ENCODE results near the gene ZNF665. TPM values are rescaled to one million over a fixed set of nuclear protein-coding genes. Genes with fewer than 3 reads are reported as not detected.
"Not testable (repeated sequence)": the region's sequence is repeated elsewhere in the genome, so short reads cannot be mapped to it uniquely, and the experiment has no call there.

Gene ZNF665
- 0.69 and 3.0 TPM in 2 replicates for total RNA-seq (2014; rRNA removed; shearing (Covaris generic))

DNA sequence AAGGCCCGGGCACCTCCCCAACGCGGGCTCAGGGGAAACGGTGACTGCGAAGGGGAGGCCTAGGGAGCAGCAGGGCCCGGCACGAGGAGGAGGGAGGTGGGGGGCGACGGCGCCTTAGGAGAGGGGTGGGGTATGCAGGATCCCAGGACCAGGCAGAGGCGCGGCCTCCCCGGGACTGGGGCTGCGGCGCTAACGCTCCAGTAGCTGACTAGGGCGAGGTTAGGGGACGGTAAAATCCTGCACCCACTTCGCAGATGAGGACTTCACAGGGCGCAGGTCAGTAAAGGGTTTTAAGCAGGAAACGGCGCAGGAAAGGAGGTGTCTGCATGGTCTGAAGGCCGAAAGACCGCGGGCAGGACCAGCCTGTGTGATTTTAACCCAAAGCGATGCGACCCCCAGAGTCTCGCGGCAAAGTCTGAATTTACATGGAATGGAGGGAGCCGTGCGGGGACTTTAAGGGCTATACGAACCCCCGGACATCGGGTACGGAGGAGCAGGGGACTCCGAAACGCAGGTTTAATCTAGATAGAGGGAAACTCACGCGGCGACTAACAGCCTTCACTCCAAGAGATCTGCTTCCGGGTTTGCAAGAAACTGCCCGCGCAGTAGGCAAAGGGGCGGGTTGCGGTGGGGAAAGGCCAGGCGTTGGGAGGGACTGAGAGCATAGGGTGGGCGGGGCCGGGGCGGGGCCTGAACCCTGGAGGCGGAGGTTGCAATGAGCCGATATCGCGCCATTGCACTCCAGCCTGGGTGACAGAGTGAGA, at the start of gene ZNF665:
ZNF665 (minus strand) TSS at position 588 of the 764 bp plus-strand sequence. CDS start 10,460 bp downstream, outside the sequence.
- peaks cover 9% of the 10 kb centered on the region for H3K36me3 ChIP-seq
- H3K4me3 ChIP-seq = peak within 1 kb of the TSS; percentile 55
- no peaks in the 10 kb centered on the region for H3K27me3 ChIP-seq (replicated peaks)
- peak; percentile 54 to 82 for DNase-seq (ENCODE audit: low read depth in 1 of 2, low spot score in 2 of 2)
- H3K27ac ChIP-seq = peak within 1 kb of the TSS; percentile 59
- peaks cover 7% of the 10 kb centered on the region; the same call in 1 of the 2 replicates for H3K9me3 ChIP-seq (replicated peaks)
- peaks cover 3% of the 10 kb centered on the region for H3K4me1 ChIP-seq (replicated peaks)

DNA sequence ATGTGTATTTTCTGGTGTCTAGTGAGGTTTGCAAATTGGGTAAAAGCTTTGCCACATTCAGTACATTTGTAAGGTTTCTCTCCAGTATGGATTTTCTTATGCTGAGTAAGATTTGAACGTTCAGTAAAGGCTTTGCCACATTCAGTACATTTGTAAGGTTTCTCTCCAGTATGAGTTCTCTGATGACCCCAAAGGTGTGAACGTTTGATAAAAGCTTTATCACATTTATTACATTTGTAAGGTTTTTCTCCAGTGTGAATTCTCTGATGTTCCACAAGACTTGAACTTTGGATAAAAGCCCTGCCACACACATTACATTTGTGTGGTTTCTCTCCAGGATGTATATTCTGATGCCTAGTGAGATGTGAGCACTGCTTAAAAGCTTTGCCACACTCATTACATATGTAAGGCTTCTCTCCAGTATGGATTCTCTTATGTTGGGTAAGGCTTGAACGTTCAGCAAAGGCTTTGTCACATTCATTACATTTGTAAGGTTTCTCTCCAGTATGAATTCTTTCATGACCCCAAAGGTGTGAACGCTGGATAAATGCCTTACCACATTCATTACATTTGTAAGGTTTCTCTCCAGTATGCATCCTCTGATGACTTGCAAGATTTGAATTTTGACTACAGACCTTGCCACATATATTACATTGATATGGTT, 44.1 kb upstream of the ZNF665 start:
- no peak for DNase-seq (ENCODE audit: low read depth in 1 of 2, low spot score in 2 of 2)
- Histone ChIP-seq H3K4me3 (no peak overlapping the region), H3K27me3 (replicated peaks) (no peaks in the 10 kb centered on the region), H3K4me1 (replicated peaks) (no peaks in the 10 kb centered on the region), H3K36me3 (no peaks in the 10 kb centered on the region), H3K27ac (no peak overlapping the region), H3K9me3 (replicated peaks) (peaks cover 37% of the 10 kb centered on the region)

DNA sequence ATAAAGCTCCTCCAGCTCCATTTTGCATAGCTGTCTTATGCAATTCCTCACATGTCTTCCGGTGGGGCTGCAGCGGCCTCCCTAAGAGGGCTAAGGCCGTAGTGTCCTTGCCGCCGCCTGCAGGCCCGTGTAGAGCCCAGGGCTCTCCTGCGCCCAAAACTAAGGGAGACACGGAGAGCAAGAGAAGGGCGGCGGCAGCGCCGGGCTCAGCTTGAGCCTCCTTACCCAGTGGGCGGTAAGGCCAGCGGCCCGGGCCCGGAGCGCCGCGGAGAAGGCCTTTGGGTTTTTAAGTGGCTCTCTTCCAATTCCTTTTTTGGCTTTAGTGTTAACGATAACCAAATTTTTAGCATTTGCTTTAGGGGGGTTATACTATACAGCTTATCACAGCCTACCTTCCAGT, 31.4 kb upstream of the ZNF665 start:
- H3K9me3 ChIP-seq (replicated peaks) = peaks cover 7% of the 10 kb centered on the region
- H3K27ac ChIP-seq = no peak overlapping the region
- no peaks in the 10 kb centered on the region for H3K36me3 ChIP-seq
- DNase-seq (ENCODE audit: low read depth in 1 of 2, low spot score in 2 of 2) = no peak
- H3K4me3 ChIP-seq = no peak overlapping the region
- H3K4me1 ChIP-seq (replicated peaks) = no peaks in the 10 kb centered on the region
- no peaks in the 10 kb centered on the region for H3K27me3 ChIP-seq (replicated peaks)

DNA sequence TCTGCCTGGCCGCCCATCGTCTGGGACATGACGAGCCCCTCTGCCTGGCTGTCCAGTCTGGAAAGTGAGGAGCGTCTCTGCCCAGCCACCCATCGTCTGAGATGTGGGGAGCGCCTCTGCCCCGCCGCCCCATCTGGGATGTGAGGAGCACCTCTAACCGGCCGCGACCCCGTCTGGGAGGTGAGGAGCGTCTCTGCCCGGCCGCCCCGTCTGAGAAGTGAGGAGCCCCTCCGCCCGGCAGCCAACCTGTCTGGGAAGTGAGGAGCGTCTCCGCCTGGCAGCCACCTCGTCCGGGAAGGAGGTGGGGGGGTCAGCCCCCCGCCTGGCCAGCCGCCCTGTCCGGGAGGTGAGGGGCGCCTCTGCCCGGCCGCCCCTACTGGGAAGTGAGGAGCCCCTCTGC, 29.6 kb upstream of the ZNF665 start:
- not testable (repeated sequence) for H3K36me3 ChIP-seq; H3K4me3 ChIP-seq; H3K27me3 ChIP-seq (replicated peaks); H3K27ac ChIP-seq; DNase-seq (ENCODE audit: low read depth in 1 of 2, low spot score in 2 of 2); H3K4me1 ChIP-seq (replicated peaks)
- H3K9me3 ChIP-seq (replicated peaks) = peaks cover 17% of the 10 kb centered on the region

DNA sequence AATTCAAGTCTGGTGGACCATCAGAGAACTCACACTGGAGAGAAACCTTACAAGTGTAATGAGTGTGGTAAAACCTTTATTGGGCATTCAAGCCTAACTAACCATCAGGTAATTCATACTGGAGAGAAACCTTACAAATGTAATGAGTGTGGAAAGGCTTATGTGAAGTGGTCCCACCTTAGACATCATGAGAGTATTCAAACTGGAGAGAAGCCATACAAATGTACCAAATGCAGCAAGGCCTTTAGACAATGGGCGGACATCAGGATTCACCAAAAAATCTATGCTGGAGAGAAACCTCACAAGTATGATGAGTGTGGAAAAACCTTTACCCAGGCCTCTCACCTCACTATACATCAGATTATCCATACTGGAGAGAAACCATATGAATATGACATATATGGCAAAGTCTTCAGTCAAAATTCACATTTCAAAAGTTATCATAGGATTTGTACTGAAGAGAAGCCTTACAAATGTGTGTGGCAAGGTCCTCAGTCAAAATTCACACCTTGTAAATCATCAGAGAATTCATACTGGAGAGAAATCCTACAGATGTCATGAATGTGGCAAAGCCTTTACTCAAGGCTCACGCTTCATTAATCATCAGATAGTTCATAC, 19.7 kb upstream of the ZNF665 start:
- DNase-seq (ENCODE audit: low read depth in 1 of 2, low spot score in 2 of 2) = no peak
- no peak overlapping the region for H3K27ac ChIP-seq
- H3K27me3 ChIP-seq (replicated peaks) = no peaks in the 10 kb centered on the region
- no peaks in the 10 kb centered on the region for H3K4me1 ChIP-seq (replicated peaks)
- no peak overlapping the region for H3K4me3 ChIP-seq
- peaks cover 42% of the 10 kb centered on the region for H3K9me3 ChIP-seq (replicated peaks)
- H3K36me3 ChIP-seq = 0 out of 2 replicates have a peak, but pooled peaks cover 4% of the 10 kb centered on the region

DNA sequence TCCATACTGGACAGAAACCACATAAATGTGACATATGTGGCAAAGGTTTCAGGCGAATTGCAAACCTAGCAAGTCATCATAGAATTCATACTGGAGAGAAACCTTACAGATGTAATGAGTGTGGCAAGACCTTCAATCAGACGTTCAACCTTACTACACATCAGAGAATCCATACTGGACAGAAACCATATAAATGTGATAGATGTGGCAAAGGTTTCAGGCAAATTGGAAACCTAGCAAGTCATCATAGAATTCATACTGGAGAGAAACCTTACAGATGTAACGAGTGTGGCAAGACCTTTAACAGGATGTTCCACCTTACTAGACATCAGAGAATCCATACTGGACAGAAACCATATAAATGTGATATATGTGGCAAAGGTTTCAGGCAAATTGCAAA, 18.4 kb upstream of the ZNF665 start:
- peaks cover 41% of the 10 kb centered on the region for H3K9me3 ChIP-seq (replicated peaks)
- H3K27me3 ChIP-seq (replicated peaks); H3K27ac ChIP-seq; H3K36me3 ChIP-seq; DNase-seq (ENCODE audit: low read depth in 1 of 2, low spot score in 2 of 2); H3K4me3 ChIP-seq; H3K4me1 ChIP-seq (replicated peaks): not testable (repeated sequence)

DNA sequence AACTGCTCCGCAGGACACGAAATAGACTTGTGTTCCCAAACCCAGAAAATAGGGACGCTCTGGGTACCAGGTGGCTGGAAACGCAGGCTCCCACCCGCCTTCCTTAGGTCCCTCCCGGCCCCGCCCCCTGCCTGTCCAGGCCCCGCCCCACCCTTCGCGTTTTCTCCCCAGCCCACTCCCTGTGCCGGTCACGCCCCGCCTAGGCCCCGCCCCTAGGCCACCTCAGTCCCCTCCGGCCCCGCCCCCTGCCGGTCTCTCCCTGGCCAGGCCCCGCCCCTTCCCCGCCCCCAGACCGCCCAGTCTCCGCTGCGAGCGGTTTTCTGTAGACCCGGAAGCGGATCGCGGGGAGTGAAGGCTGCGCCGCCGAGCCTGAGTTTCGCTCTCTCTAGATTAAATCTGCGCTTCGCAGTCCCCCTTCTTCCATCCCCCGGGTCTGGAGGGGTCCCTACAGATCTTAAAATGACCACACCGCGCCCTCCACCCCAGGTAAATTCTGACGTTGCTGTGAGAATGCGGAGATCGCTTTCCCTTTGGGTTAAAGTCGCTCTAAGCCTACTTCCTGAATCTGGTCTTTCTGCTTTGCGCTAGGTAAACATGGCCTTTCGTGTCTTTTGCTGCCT, 3.7 kb upstream of the ZNF665 start:
- no peaks in the 10 kb centered on the region; the same call in 1 of the 2 replicates for H3K36me3 ChIP-seq
- peaks cover 3% of the 10 kb centered on the region for H3K4me1 ChIP-seq (replicated peaks)
- no peaks in the 10 kb centered on the region for H3K27me3 ChIP-seq (replicated peaks)
- peak overlapping the region; percentile 52 for H3K4me3 ChIP-seq
- peaks cover 11% of the 10 kb centered on the region for H3K9me3 ChIP-seq (replicated peaks)
- H3K27ac ChIP-seq = peak overlapping the region; percentile 51; the same call in 1 of the 2 replicates
- DNase-seq (ENCODE audit: low read depth in 1 of 2, low spot score in 2 of 2) = peak; percentile 62 to 92

DNA sequence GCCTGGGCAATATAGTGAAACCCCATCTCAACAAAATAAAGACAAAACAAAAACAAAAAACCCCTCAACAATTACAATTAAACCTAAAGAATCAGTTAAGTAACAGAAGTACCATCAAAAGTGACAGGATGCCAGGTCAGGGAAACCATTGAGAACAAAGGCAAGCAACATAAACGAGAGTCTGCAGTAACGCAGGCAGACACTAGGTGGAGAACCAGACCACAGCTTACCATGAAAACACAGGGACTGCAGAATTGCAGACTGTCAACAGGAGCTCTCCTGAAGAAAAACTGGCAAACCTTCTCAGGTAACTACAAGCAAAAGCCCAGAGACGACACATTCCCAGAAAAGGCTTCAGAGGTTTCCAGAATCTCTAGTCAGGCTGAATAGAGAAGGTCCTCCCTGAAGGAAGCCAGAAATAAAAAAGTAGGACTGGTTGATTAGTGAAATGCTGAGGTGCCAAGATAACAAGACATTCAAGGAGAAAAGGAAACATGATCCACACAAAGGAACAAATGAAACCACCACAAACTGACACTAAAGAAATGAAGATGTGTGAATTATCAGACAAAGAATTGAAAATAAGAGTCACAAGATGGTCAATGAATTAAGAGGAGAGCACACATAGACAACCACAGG, 2.2 kb upstream of the ZNF665 start:
- no peak overlapping the region for H3K27ac ChIP-seq
- H3K4me3 ChIP-seq = no peak overlapping the region
- H3K9me3 ChIP-seq (replicated peaks) = peaks cover 9% of the 10 kb centered on the region
- peaks cover 3% of the 10 kb centered on the region for H3K4me1 ChIP-seq (replicated peaks)
- no peaks in the 10 kb centered on the region for H3K27me3 ChIP-seq (replicated peaks)
- H3K36me3 ChIP-seq = peaks cover 6% of the 10 kb centered on the region
- peak in 1 of 2 experiments; percentile 53 for DNase-seq (ENCODE audit: low read depth in 1 of 2, low spot score in 2 of 2)

DNA sequence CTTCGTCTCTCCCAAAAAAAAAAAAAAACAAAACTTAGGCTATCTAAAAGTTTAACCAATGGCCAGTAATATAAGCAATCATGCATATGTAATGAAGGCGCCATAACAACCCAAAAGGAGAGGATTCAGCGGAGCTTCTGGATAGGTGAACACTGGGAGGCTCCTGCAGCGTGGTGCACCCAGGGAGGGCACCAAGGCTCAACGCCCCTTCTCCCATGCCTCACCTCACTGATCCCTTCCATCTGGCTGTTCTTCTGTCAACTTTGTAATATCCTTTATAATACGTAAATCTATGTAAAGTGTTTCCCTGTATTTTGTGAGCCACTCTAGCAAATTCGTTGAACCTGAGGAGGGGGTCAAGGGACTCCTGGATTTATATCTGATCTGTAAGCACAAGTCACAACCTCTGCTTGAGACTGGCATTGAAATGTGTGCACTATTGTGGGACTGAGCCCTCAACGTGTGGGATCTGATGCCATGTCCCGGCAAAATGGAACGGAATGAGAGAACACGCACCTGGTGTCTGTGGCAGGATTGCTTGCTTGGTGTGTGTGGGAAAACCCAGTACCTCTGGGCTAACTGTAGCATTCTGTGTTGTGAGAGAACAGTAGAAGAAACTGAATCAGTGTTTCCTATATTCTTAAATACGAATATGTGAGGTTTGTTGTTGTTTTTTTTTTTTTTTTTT, 521 bp upstream of the ZNF665 start:
- Histone ChIP-seq H3K27me3 (replicated peaks) (no peaks in the 10 kb centered on the region), H3K4me1 (replicated peaks) (peaks cover 3% of the 10 kb centered on the region), H3K27ac (no peak overlapping the region), H3K9me3 (replicated peaks) (peaks cover 9% of the 10 kb centered on the region; the same call in 1 of the 2 replicates), H3K36me3 (peaks cover 9% of the 10 kb centered on the region), H3K4me3 (no peak overlapping the region)
- peak in 1 of 2 experiments; percentile 5 for DNase-seq (ENCODE audit: low read depth in 1 of 2, low spot score in 2 of 2)

DNA sequence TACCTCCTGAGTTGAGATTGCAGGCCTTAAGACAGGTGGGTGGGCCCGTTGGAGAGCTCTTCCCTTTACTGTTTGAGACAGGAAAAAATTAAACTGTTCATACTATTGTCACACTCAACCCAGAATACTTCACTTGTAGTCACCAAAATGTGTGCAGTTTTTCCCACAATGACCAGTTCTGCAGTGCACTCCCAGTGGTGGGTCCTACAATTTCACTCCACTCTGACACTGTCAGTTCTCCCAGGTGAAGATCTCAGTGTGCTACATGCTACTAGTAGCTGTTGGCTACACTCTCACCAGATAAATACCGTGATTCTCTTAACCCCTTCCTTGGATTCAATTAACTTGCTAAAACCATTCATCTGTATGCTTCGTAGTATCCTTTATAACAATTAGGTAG, 2.9 kb downstream of the ZNF665 start:
- no peaks in the 10 kb centered on the region for H3K27me3 ChIP-seq (replicated peaks)
- 0 out of 2 replicates have a peak, but pooled peaks cover 4% of the 10 kb centered on the region for H3K9me3 ChIP-seq (replicated peaks)
- H3K27ac ChIP-seq = no peak overlapping the region
- H3K4me1 ChIP-seq (replicated peaks) = peaks cover 3% of the 10 kb centered on the region; the same call in 1 of the 2 replicates
- no peak overlapping the region for H3K4me3 ChIP-seq
- H3K36me3 ChIP-seq = peaks cover 9% of the 10 kb centered on the region
- no peak for DNase-seq (ENCODE audit: low read depth in 1 of 2, low spot score in 2 of 2)

DNA sequence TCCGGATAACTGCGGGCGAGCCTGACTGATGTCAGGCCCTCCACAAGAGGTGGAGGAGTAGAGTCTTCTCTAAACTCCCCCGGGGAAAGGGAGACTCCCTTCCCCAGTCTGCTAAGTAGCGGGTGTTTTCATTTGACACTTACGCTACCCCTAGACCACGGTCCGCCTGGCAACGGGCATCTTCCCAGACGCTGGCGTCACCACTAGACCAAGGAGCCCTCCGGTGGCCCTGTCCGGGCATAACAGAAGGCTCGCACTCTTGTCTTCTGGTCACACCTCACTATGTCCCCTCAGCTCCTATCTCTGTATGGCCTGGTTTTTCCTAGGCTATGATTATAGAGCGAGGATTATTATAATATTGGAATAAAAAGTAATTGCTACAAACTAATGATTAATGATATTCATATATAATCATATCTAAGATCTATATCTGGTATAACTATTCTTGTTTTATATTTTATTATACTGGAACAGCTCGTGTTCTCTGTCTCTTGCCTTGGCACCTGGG, 3.4 kb downstream of the ZNF665 start:
- not testable (repeated sequence) for H3K27ac ChIP-seq; DNase-seq (ENCODE audit: low read depth in 1 of 2, low spot score in 2 of 2); H3K4me3 ChIP-seq; H3K27me3 ChIP-seq (replicated peaks); H3K36me3 ChIP-seq; H3K4me1 ChIP-seq (replicated peaks); H3K9me3 ChIP-seq (replicated peaks)

DNA sequence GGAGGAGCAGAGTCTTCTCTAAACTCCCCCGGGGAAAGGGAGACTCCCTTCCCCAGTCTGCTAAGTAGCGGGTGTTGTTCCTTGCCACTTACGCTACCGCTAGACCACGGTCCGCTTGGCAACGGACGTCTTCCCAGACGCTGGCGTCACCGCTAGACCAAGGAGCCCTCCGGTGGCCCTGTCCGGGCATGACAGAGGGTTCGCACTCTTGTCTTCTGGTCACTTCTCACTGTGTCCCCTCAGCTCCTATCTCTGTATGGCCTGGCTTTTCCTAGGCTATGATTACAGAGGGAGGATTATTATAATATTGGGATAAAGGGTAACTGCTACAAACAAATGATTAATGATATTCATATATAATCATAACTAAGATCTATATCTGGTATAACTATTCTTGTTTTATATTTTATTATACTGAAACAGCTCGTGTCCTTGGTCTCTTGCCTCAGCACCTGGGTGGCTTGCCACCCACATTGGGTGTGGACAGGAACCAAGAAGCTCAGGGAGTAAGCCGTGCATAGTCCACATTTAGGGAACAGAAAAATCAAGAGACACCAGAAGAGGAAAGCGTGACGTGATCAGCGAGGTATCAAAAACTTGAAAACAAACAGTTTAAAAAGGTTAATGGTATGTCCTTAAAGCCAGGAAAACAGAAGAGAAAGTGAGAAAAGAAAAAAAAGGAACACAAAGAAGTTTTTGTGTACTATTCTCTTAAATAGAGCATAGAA, 7.8 kb downstream of the ZNF665 start:
- peaks cover 16% of the 10 kb centered on the region for H3K4me1 ChIP-seq (replicated peaks)
- not testable (repeated sequence) for H3K27ac ChIP-seq; H3K27me3 ChIP-seq (replicated peaks); H3K36me3 ChIP-seq; H3K9me3 ChIP-seq (replicated peaks); DNase-seq (ENCODE audit: low read depth in 1 of 2, low spot score in 2 of 2); H3K4me3 ChIP-seq
